GM12878 (cell line): ENCODE data around the gene SASH1. TPM values are rescaled to one million over a fixed set of nuclear protein-coding genes. Genes with fewer than 3 reads are reported as not detected.

Source experiments
- ATAC-seq: fragments of 200-7000 bp; cut with Tn5 transposase; 3 replicates; pipeline ENCODE4 v1.9.1; 2020; ENCODE audit warnings: mild to moderate bottlenecking, moderate library complexity
- BruUV-seq: library from RNA; stranded (reverse); fragments of 400-500 nt; replicated peaks from 2 replicates; lab custom pipeline; 2021; lab: Mats Ljungman, UMichigan
- CTCF ChIA-PET: fragments of 300-600 bp; sonication (Branson Sonifier 250); formaldehyde crosslinking; extraction: SDS; loops from one replicate; lab custom pipeline; 2021; ENCODE audit warnings: inconsistent platforms; lab: Yijun Ruan, JAX
- POLR2A ChIA-PET: fragments of 350-600 bp; formaldehyde crosslinking; extraction: SDS; loops from one replicate; lab custom pipeline; 2021; ENCODE audit warnings: inconsistent platforms; lab: Charles Lee
- RAD21 ChIA-PET: fragments of 300-600 bp; sonication (Branson Sonifier 250); formaldehyde crosslinking; loops from one replicate; lab custom pipeline; 2023; ENCODE audit warnings: antibody characterized with exemption; ENCODE audit not compliant: unreplicated experiment; lab: Charles Lee
- SMC1A ChIA-PET: fragments of 300-600 bp; sonication (Branson Sonifier 250); formaldehyde crosslinking; loops from one replicate; lab custom pipeline; 2023; ENCODE audit not compliant: unreplicated experiment, uncharacterized antibody; lab: Charles Lee
- DNase-seq: peaks from one replicate; pipeline ENCODE4 v3.0.0-alpha.2; 2011; ENCODE audit warnings: low read depth, low spot score
- FAIRE-seq: peaks from 3 replicates; lab custom pipeline; 2011; peaks lifted over from hg19 to GRCh38; lab: Jason Lieb, UNC
- H2AFZ ChIP-seq: 2 replicates; pipeline ENCODE4 v1.6.0; 2011; ENCODE audit warnings: low read depth, low read length, control low read depth; ENCODE audit not compliant: control insufficient read depth
- H3K27ac ChIP-seq: 2 replicates; pipeline ENCODE4 v1.5.1; 2011; ENCODE audit warnings: control low read depth; ENCODE audit not compliant: control insufficient read depth, insufficient read depth
- H3K27me3 ChIP-seq, 2 experiments: replicated peaks in 1 of 2; 2 replicates each; pipeline versions ENCODE4 v1.6.0 to v1.6.1; 2011; ENCODE audit warnings: low read length in 1 of 2; ENCODE audit not compliant: control insufficient read depth in 2 of 2, insufficient read depth in 2 of 2
- H3K36me3 ChIP-seq, 2 experiments: 2 replicates each; pipeline ENCODE4 v1.5.1; 2011; ENCODE audit warnings: low read length in 1 of 2; ENCODE audit not compliant: control insufficient read depth in 2 of 2, insufficient read depth in 2 of 2
- H3K4me1 ChIP-seq: 2 replicates; pipeline ENCODE4 v1.6.1; 2011; ENCODE audit warnings: mild to moderate bottlenecking, low read length, moderate library complexity, mixed read lengths; ENCODE audit not compliant: control insufficient read depth, insufficient read depth
- H3K4me2 ChIP-seq: 2 replicates; pipeline ENCODE4 v1.6.0; 2011; ENCODE audit warnings: control low read depth; ENCODE audit not compliant: control insufficient read depth, insufficient read depth
- H3K4me3 ChIP-seq: fragments of 200-600 bp; sonication (generic); 2 replicates; pipeline ENCODE4 v1.5.1; 2016
- H3K79me2 ChIP-seq: 2 replicates; pipeline ENCODE4 v1.6.0; 2011; ENCODE audit warnings: low read length; ENCODE audit not compliant: control insufficient read depth, insufficient read depth
- H3K9ac ChIP-seq: 2 replicates; pipeline ENCODE4 v1.8.0; 2011; ENCODE audit warnings: low read length, control low read depth, mixed read lengths; ENCODE audit not compliant: control insufficient read depth, insufficient read depth
- H3K9me3 ChIP-seq: replicated peaks from 3 replicates; pipeline ENCODE4 v1.5.1; 2011; ENCODE audit warnings: mild to moderate bottlenecking, low read length; ENCODE audit not compliant: control insufficient read depth, insufficient read depth
- H4K20me1 ChIP-seq: 2 replicates; pipeline ENCODE4 v1.6.0; 2011; ENCODE audit not compliant: control insufficient read depth, insufficient read depth
- HSF1 ChIP-seq: fragments of 150-350 bp; IDR thresholded peaks from 2 replicates; pipeline ENCODE4 v1.6.1; 2014; ENCODE audit warnings: mild to moderate bottlenecking, low read depth, low read length
- MEF2B ChIP-seq: fragments of 450-650 bp; IDR thresholded peaks from 2 replicates; pipeline ENCODE4 v1.6.1; 2018; ENCODE audit warnings: mild to moderate bottlenecking, moderate library complexity; ENCODE audit not compliant: partially characterized antibody, poor library complexity, severe bottlenecking
- NKRF ChIP-seq: fragments of 450-650 bp; conservative IDR thresholded peaks from 2 replicates; pipeline ENCODE4 v1.6.1; 2017; ENCODE audit warnings: mild to moderate bottlenecking, moderate library complexity
- YBX1 ChIP-seq: fragments of 450-650 bp; IDR thresholded peaks from 2 replicates; pipeline ENCODE4 v1.6.1; 2016; ENCODE audit warnings: antibody characterized with exemption
- ZNF592 ChIP-seq: fragments of 450-650 bp; IDR thresholded peaks from 2 replicates; pipeline ENCODE4 v1.6.1; 2017; ENCODE audit warnings: mild to moderate bottlenecking, moderate library complexity
- WGBS: methylation state at CpG from one replicate; pipeline ENCODE4 v1.1.6; 2016; ENCODE audit warnings: low lambda C conversion rate; ENCODE audit not compliant: insufficient replicate concordance, insufficient coverage; ENCODE audit errors: missing lambda C conversion rate; 5-methylcytosine and 5-hydroxymethylcytosine counted together
- in situ Hi-C: fragments of 300-500 bp; cut with MboI; formaldehyde crosslinking; loops from 9 replicates; pipeline ENCODE4 v1.14.3; 2018; ENCODE audit warnings: mixed read lengths
- intact Hi-C: fragments of 100-400 bp; cut with micrococcal nuclease; formaldehyde crosslinking; loops from one replicate; pipeline ENCODE4 v1.14.2; 2022; ENCODE audit not compliant: unreplicated experiment
- polyA plus RNA-seq, 11 experiments: library from polyadenylated mRNA; depleted of rRNA in 4 of 11; unstranded in 6 of 11; stranded (reverse) in 5 of 11; fragments of >200 nt; fragmentation: Nextera tagmentation in 4 of 11; fragmentation: Illumina TruSeq in 1 of 11; extraction: Ambion mirVana in 4 of 11; extraction: Trizol in 1 of 11; gene quantifications; 1 replicate in 1 of 11; 2 replicates in 10 of 11; pipeline versions ENCODE4 v1.2.1 to v1.2.3, GENCODE V29; 2011 to 2016; ENCODE audit warnings: inconsistent platforms in 2 of 11, missing spikeins in 2 of 11, low read depth in 1 of 11
- total RNA-seq, 4 experiments: library from RNA; depleted of rRNA in 3 of 4; stranded (reverse); fragments of >200 nt in 3 of 4; fragmentation: Illumina TruSeq in 1 of 4; extraction: Trizol in 1 of 4; gene quantifications; 2 replicates each; pipeline versions ENCODE4 v1.2.1 to v1.2.3, GENCODE V29; 2013 to 2021
- TF ChIP-seq, protein P1 (sequence below): fragments of 450-650 bp; IDR thresholded peaks from 2 replicates; pipeline ENCODE4 v1.6.1; 2017; ENCODE audit warnings: mild to moderate bottlenecking, moderate library complexity

SASH1 gene
- total and polyA plus RNA-seq, 10 of the 15 experiments (the other 5 are each of a cell fraction or from before 2014, with no cell fraction given) = 0.01 to 0.73 (median 0.14) TPM; not detected in 4

- in situ Hi-C loops = no loop called here
- Histone ChIP-seq H4K20me1 (no peaks in the 10 kb centered on the region), H3K9ac (no peak overlapping the region), H3K27me3 (no peaks in the 10 kb centered on the region; a peak in 2 of 4 replicates), H2AFZ (no peak overlapping the region), H3K4me3 (no peak overlapping the region), H3K4me1 (no peaks in the 10 kb centered on the region), H3K79me2 (no peaks in the 10 kb centered on the region), H3K9me3 (no peaks in the 10 kb centered on the region), H3K27ac (no peak overlapping the region), H3K36me3 (no peaks in the 10 kb centered on the region), H3K4me2 (no peak overlapping the region)
- WGBS = 55% methylated on average over 8 of the region's 8 CpGs
- no peak for FAIRE-seq
- no TSS peak for BruUV-seq
- no peak for ATAC-seq
- POLR2A ChIA-PET = no interaction called here
- TF ChIP-seq NKRF = no peak
- no peak for TF ChIP-seq MEF2B
- TF ChIP-seq HSF1 = no peak
- TF ChIP-seq ZNF592 = no peak
- TF ChIP-seq, protein P1, sequence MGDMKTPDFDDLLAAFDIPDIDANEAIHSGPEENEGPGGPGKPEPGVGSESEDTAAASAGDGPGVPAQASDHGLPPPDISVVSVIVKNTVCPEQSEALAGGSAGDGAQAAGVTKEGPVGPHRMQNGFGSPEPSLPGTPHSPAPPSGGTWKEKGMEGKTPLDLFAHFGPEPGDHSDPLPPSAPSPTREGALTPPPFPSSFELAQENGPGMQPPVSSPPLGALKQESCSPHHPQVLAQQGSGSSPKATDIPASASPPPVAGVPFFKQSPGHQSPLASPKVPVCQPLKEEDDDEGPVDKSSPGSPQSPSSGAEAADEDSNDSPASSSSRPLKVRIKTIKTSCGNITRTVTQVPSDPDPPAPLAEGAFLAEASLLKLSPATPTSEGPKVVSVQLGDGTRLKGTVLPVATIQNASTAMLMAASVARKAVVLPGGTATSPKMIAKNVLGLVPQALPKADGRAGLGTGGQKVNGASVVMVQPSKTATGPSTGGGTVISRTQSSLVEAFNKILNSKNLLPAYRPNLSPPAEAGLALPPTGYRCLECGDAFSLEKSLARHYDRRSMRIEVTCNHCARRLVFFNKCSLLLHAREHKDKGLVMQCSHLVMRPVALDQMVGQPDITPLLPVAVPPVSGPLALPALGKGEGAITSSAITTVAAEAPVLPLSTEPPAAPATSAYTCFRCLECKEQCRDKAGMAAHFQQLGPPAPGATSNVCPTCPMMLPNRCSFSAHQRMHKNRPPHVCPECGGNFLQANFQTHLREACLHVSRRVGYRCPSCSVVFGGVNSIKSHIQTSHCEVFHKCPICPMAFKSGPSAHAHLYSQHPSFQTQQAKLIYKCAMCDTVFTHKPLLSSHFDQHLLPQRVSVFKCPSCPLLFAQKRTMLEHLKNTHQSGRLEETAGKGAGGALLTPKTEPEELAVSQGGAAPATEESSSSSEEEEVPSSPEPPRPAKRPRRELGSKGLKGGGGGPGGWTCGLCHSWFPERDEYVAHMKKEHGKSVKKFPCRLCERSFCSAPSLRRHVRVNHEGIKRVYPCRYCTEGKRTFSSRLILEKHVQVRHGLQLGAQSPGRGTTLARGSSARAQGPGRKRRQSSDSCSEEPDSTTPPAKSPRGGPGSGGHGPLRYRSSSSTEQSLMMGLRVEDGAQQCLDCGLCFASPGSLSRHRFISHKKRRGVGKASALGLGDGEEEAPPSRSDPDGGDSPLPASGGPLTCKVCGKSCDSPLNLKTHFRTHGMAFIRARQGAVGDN = no peak
- no peak for TF ChIP-seq YBX1
- RAD21 ChIA-PET = no interaction called here
- DNase-seq = no peak
- CTCF ChIA-PET = no interaction called here
- SMC1A ChIA-PET = interaction anchor here (0.8 kb wide), 1 partner anchor 36 kb away, joined by 3 read pairs; no protein-coding TSS in a partner anchor
- intact Hi-C loops = no loop called here
Observed at GRCh38 chr6:148494226-148494625, 151.6 kb downstream of the SASH1 start.
